Posterior vena cava (tissue), 2 donors: ENCODE results near the gene ATP13A5. TPM values are rescaled to one million over a fixed set of nuclear protein-coding genes. Genes with fewer than 3 reads are reported as not detected.

ENCODE experiments used
- DNase-seq: peaks from one replicate; pipeline ENCODE4 v3.0.0-alpha.2; 2020; ENCODE audit warnings: low spot score
- intact Hi-C, 2 donors: fragments of 100-400 bp; cut with DNase I; formaldehyde crosslinking; loops; one replicate each; pipeline versions ENCODE4 v1.14.1 to v1.14.2; 2022 to 2023
- total RNA-seq, 2 donors: library from RNA; stranded (reverse); fragmentation: NEBNext Ultra II Directional; extraction: Animal tissue kit (Norgen Biotek cat#: 25700); gene quantifications; one replicate each; pipeline ENCODE4 v1.2.1, GENCODE V29; 2021
- donor health status: DM: yes; HTN: yes; CAD: no.
- donor health status: DM: yes; HTN: yes; CAD: no.

Gene ATP13A5
- total RNA-seq, 2 donors from 2014 or later: not detected

DNA sequence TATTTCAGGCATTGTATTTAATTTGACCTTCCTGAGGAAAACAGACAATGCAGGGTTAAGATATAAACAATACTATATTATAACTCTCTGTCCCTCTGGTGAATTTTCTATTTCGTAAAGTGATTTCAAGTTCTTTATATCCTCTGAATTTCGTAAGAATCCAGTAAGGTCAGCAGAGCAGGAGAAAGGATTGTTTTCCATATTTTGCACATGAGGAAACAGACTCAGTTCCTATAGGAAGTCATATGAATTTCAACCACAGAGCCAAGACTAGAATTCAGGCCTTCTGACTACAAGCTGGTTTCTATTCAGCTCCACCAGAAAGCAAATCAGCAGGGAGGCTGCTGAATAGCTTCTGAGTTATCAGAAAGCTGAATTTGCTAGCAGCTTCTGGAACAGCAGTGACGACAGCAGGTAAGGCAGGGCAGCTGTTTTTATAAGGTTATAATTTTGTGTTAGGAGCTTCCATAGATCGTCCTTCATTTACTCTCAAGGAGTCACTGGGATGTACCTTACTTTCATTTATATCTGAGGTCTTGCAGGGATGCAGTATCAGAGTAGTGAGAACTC, 148.6 kb downstream of the ATP13A5 start:
- no peak for DNase-seq
- intact Hi-C loops: no loop called here

DNA sequence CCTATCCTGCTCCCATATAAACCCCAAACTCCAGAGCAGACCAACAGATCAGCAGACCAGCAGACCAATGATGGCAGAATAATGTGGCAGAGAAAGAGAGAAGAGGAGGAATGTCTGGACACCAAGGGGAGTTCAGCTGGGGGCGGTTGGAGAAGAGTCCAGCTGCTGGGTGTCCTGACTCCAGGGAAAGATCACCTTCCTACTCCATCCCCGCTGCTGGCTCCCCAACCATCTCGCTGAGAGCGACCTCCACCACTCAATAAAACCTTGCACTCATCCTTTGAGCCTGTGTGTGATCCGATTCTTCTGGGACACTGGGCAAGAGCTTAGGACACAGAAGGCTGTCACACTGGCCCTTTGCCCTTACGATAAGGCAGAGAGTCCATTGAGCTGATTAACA, 150.3 kb downstream of the ATP13A5 start:
- intact Hi-C loops: no loop called here

DNA sequence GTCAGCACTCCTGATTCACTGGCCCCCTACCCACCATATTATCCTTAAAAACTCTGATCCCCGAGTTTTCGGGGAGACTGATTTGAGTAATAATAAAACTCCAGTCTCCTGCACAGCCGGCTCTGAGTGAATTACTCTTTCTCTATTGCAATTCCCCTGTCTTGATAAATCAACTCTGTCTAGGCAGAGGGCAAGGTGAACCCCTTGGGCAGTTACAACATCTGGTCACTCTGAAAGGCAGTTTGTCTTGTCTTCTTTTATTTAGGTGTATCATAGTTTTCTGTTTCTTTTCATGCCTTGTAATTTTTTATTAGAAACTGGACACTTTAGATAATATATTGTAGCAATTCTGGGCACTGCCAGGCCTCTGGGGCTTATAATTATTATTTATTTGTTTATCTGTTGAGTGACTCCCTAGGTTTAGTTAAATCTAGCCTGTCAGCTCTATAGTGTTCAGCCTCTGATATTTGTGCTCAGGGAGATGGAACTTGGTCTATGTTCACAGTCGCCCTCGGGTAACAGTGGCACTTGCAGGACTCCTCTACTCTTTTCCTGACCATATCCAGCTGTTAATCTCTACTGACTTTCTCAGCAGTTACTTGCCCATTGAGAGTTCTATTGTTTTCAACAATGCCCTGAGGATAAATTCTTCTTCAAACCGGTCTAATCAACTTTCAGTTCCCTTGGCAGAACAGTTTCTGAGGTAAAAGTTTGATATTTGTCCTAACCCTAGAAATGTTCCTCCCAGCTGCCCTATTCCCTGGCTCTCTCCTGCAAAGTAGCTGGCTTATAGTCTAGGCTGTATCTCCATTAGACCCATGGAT, 153.0 kb downstream of the ATP13A5 start:
- no peak for DNase-seq
- intact Hi-C loops: no loop called here

More for the DNA sequence above, 150.3 kb downstream of the ATP13A5 start:
- DNase-seq: no peak

Other genes with a start within 250 kb of the ATP13A5 start
- gene PLAAT1, start 137.5 kb downstream of the ATP13A5 start, total RNA-seq: 1 to 10 TPM in 1 of 2 donors, under 1 TPM in 1; 0.65 to 3.7 TPM
- gene ATP13A4, start 176.1 kb upstream of the ATP13A5 start, total RNA-seq: under 1 TPM; 0.14 to 0.33 TPM
- gene OPA1, start 214.5 kb upstream of the ATP13A5 start, total RNA-seq: 10 to 100 TPM; 54.8 to 65.3 TPM